HCT116 (cell line): Measurements from ENCODE around the gene GNMT. TPM values are rescaled to one million over a fixed set of nuclear protein-coding genes. Genes with fewer than 3 reads are reported as not detected.

Experiments used
- ATAC-seq: fragments of 200-7000 bp; cut with Tn5 transposase; 2 replicates; pipeline ENCODE4 v1.9.1; 2020; ENCODE audit warnings: mild to moderate bottlenecking, moderate library complexity
- BruUV-seq: library from RNA; stranded (reverse); fragments of 400-500 nt; replicated peaks from 2 replicates; lab custom pipeline; 2021; lab: Mats Ljungman, UMichigan
- CTCF ChIA-PET: fragments of 300-600 bp; sonication (Branson Sonifier 250); formaldehyde crosslinking; loops from one replicate; lab custom pipeline; 2021; ENCODE audit warnings: antibody characterized with exemption; lab: Charles Lee
- POLR2A ChIA-PET: fragments of 300-600, 350-600 bp; sonication (Branson Sonifier 250); formaldehyde crosslinking; loops from one replicate; lab custom pipeline; 2021; ENCODE audit warnings: antibody characterized with exemption; lab: Charles Lee
- RAD21 ChIA-PET, 2 experiments: fragments of 300-600 bp; sonication (Branson Sonifier 250); formaldehyde crosslinking; loops; one replicate each; lab custom pipeline; 2023; ENCODE audit warnings: low total read pairs in 2 of 2; ENCODE audit not compliant: uncharacterized antibody in 2 of 2, unreplicated experiment in 2 of 2, low non-redundant PET in 1 of 2; lab: Charles Lee
- DNase-seq: peaks from one replicate; pipeline ENCODE4 v3.0.0-alpha.2; 2010; ENCODE audit warnings: low read depth, low spot score
- H2AFZ ChIP-seq: fragments of 200-600 bp; shearing (Covaris generic), sonication (generic); 2 replicates; pipeline ENCODE4 v1.6.1; 2017; ENCODE audit warnings: low read depth, mixed run types, mixed read lengths, antibody characterized with exemption, low read length; ENCODE audit not compliant: poor library complexity, severe bottlenecking
- H3K27ac ChIP-seq: 2 replicates; pipeline ENCODE4 v1.5.1; 2012; ENCODE audit warnings: low read depth, low read length
- H3K27me3 ChIP-seq: fragments of 200-600 bp; sonication (generic); 2 replicates; pipeline ENCODE4 v1.6.1; 2016; ENCODE audit warnings: mixed run types, low read length, mixed read lengths; ENCODE audit not compliant: insufficient read depth
- H3K36me3 ChIP-seq, 2 experiments: fragments of 200-500 bp in 1 of 2; fragments of 200-600 bp in 1 of 2; sonication (Bioruptor generic) in 1 of 2; sonication (generic) in 1 of 2; 2 replicates each; pipeline versions ENCODE4 v1.5.1 to v1.6.1; 2014 to 2016; ENCODE audit warnings: low read length in 2 of 2, inconsistent platforms in 1 of 2, mixed read lengths in 1 of 2, mixed run types in 1 of 2; ENCODE audit not compliant: insufficient read depth in 2 of 2, control insufficient read depth in 1 of 2
- H3K4me1 ChIP-seq, 2 experiments: fragments of 200-600 bp in 1 of 2; sonication (generic) in 1 of 2; 2 replicates each; pipeline versions ENCODE4 v1.5.1 to v1.6.1; 2012 to 2017; ENCODE audit warnings: low read length in 2 of 2, inconsistent platforms in 1 of 2, mild to moderate bottlenecking in 1 of 2, mixed read lengths in 1 of 2, mixed run types in 1 of 2, moderate library complexity in 1 of 2; ENCODE audit not compliant: insufficient read depth in 2 of 2, control insufficient read depth in 1 of 2
- H3K4me2 ChIP-seq: fragments of 200-600 bp; sonication (generic); 2 replicates; pipeline ENCODE4 v1.6.1; 2017; ENCODE audit warnings: mixed run types, low read length, mixed read lengths
- H3K4me3 ChIP-seq, 2 experiments: fragments of 200-600 bp in 1 of 2; sonication (generic) in 1 of 2; replicated peaks in 1 of 2; 2 replicates each; pipeline ENCODE4 v1.5.1; 2011 to 2016; ENCODE audit warnings: low read length in 2 of 2, control low read depth in 1 of 2, low read depth in 1 of 2, mild to moderate bottlenecking in 1 of 2, mixed read lengths in 1 of 2, mixed run types in 1 of 2
- H3K79me2 ChIP-seq: fragments of 200-600 bp; sonication (generic); 2 replicates; pipeline ENCODE4 v1.6.1; 2017; ENCODE audit warnings: mild to moderate bottlenecking, mixed run types, low read length, moderate library complexity, mixed read lengths; ENCODE audit not compliant: insufficient read depth
- H3K9ac ChIP-seq: fragments of 200-600 bp; sonication (generic); 2 replicates; pipeline ENCODE4 v1.6.1; 2016; ENCODE audit warnings: low read length, mixed read lengths
- H3K9me2 ChIP-seq: fragments of 200-600 bp; sonication (generic), shearing (Covaris generic); 2 replicates; pipeline ENCODE4 v1.6.1; 2017; ENCODE audit warnings: mixed run types, mild to moderate bottlenecking, moderate library complexity; ENCODE audit not compliant: insufficient read depth
- H3K9me3 ChIP-seq, 2 experiments: fragments of 200-500 bp in 1 of 2; fragments of 200-600 bp in 1 of 2; sonication (Bioruptor generic) in 1 of 2; sonication (generic) in 1 of 2; 2 replicates each; pipeline ENCODE4 v1.6.1; 2014 to 2017; ENCODE audit warnings: low read length in 2 of 2, mixed read lengths in 2 of 2, inconsistent platforms in 1 of 2, low read depth in 1 of 2, mild to moderate bottlenecking in 1 of 2, mixed run types in 1 of 2, moderate library complexity in 1 of 2; ENCODE audit not compliant: control insufficient read depth in 1 of 2, insufficient read depth in 1 of 2
- H4K20me1 ChIP-seq: fragments of 200-600 bp; sonication (generic), shearing (Covaris generic); 2 replicates; pipeline ENCODE4 v1.6.1; 2017; ENCODE audit warnings: mixed run types, mild to moderate bottlenecking, moderate library complexity; ENCODE audit not compliant: insufficient read depth
- CBX3 ChIP-seq: IDR thresholded peaks from 2 replicates; pipeline ENCODE4 v1.6.1; 2012; ENCODE audit warnings: low read depth
- EGR1 ChIP-seq: IDR thresholded peaks from 2 replicates; pipeline ENCODE4 v1.6.1; 2012; ENCODE audit warnings: low read depth
- EZH2phosphoT487 ChIP-seq: fragments of 200-600 bp; IDR thresholded peaks from 2 replicates; pipeline ENCODE4 v1.6.1; 2018; ENCODE audit warnings: antibody characterized with exemption, borderline replicate concordance
- FOSL1 ChIP-seq: IDR thresholded peaks from 2 replicates; pipeline ENCODE4 v1.6.1; 2012; ENCODE audit warnings: low read depth
- JUND ChIP-seq: IDR thresholded peaks from 2 replicates; pipeline ENCODE4 v1.6.1; 2012
- POLR2A ChIP-seq: IDR thresholded peaks from 2 replicates; pipeline ENCODE4 v1.7.0; 2011; ENCODE audit warnings: borderline replicate concordance; ENCODE audit not compliant: insufficient read depth, insufficient read length; ENCODE audit errors: extremely low read depth
- TCF7L2 ChIP-seq: IDR thresholded peaks from 2 replicates; pipeline ENCODE4 v1.7.0; 2011; ENCODE audit warnings: borderline replicate concordance, inconsistent platforms; ENCODE audit not compliant: insufficient read depth, insufficient read length; ENCODE audit errors: extremely low read depth
- intact Hi-C: fragments of 100-400 bp; cut with micrococcal nuclease; formaldehyde crosslinking; loops from 2 replicates; pipeline ENCODE4 v1.10.0; 2022
- total RNA-seq: library from RNA; stranded (reverse); gene quantifications from one replicate; pipeline ENCODE4 v1.2.1, GENCODE V29; 2021; ENCODE audit not compliant: unreplicated experiment
- TF ChIP-seq, protein P1 (sequence below): IDR thresholded peaks from 2 replicates; pipeline ENCODE4 v1.6.1; 2012

GNMT gene
- total RNA-seq, 1 experiment from 2014 or later: 0.57 TPM

DNA sequence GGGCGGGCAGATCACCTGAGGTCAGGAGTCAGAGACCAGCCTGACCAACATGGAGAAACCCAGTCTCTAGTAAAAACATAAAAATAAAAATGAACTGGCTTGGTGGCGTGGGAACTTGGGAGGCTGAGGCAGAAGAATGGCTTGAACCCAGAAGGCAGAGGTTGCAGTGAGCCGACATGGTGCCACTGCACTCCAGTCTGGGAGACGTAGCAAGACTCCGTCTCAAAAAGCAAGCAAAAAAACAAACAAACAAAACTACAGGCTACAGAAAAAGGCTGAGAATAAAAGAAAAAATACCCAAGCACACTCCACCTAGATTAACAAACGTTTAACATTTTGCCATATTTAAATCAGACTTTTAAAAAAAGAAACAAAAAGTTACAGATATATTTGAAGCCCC, 38.8 kb upstream of the GNMT start:
- RAD21 ChIA-PET: no interaction called here
- no peak overlapping the region for H2AFZ ChIP-seq
- ATAC-seq (no peak), DNase-seq (no peak)
- no peak overlapping the region for H3K4me2 ChIP-seq
- no TSS peak for BruUV-seq
- CTCF ChIA-PET: interaction anchor here (0.7 kb wide), 1 partner anchor 8 kb away, joined by 4 read pairs; the partner anchor contains the start of gene CNPY3
- H4K20me1 ChIP-seq: no peaks in the 10 kb centered on the region
- no peaks in the 10 kb centered on the region for H3K4me1 ChIP-seq
- H3K9ac ChIP-seq: no peak overlapping the region
- H3K4me3 ChIP-seq: no peak overlapping the region
- TF ChIP-seq JUND: no peak
- TF ChIP-seq, protein P1, sequence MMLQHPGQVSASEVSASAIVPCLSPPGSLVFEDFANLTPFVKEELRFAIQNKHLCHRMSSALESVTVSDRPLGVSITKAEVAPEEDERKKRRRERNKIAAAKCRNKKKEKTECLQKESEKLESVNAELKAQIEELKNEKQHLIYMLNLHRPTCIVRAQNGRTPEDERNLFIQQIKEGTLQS: no peak
- TF ChIP-seq POLR2A: no peak
- no peak for TF ChIP-seq CBX3
- no peak for TF ChIP-seq EGR1
- TF ChIP-seq TCF7L2: no peak
- TF ChIP-seq FOSL1: no peak
- H3K9me2 ChIP-seq: no peaks in the 10 kb centered on the region
- H3K9me3 ChIP-seq: no peaks in the 10 kb centered on the region
- POLR2A ChIA-PET: no interaction called here
- H3K27me3 ChIP-seq: no peaks in the 10 kb centered on the region
- no peak overlapping the region for H3K27ac ChIP-seq
- intact Hi-C loops: no loop called here
- H3K36me3 ChIP-seq: no peaks in the 10 kb centered on the region
- H3K79me2 ChIP-seq: no peaks in the 10 kb centered on the region

DNA sequence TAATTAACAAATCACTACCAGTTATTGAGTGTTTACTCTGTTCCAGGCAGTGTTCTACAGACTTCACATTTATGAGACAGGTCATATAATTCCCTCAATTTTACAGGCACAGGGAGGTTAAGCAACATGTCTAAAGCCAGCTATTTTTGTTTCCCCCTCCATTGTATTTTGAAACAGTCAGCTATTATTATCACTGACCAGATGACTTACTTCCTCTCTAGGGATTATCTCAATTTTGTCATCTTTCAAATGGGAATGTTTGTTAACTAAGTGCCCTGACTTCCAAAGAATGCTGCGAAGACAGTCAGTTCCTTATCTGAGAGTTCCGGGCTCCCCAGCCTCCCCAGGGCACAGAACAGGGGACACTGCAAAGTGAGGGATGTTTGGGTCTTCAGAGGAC, 36.9 kb upstream of the GNMT start:
- Histone ChIP-seq H2AFZ (no peak overlapping the region), H3K9ac (no peak overlapping the region), H3K4me3 (no peak overlapping the region), H3K9me2 (no peaks in the 10 kb centered on the region), H4K20me1 (no peaks in the 10 kb centered on the region), H3K36me3 (no peaks in the 10 kb centered on the region), H3K4me1 (peaks cover 6% of the 10 kb centered on the region in 2 experiments; a peak in 3 of 4 replicates), H3K27ac (no peak overlapping the region), H3K79me2 (no peaks in the 10 kb centered on the region), H3K27me3 (no peaks in the 10 kb centered on the region), H3K9me3 (no peaks in the 10 kb centered on the region), H3K4me2 (no peak overlapping the region)
- intact Hi-C loops: no loop called here
- ChIA-PET RAD21 (no interaction called here), CTCF (no interaction called here), POLR2A (no interaction called here)
- TF ChIP-seq CBX3 (no peak), EZH2phosphoT487 (no peak)
- DNase-seq (no peak), ATAC-seq (no peak)
- BruUV-seq: no TSS peak
